Effector memory CD8-positive, alpha-beta T cell (primary cell): Measurements from ENCODE around the gene CORT.
"Not testable (repeated sequence)": the region's sequence is repeated elsewhere in the genome, so short reads cannot be mapped to it uniquely, and the experiment has no call there.

ENCODE experiments used
- ATAC-seq: fragments of 150-1000 bp; cut with Tn5 transposase; replicated peaks from 2 replicates; pipeline ENCODE4 v1.10.0; 2021; ENCODE audit warnings: mild to moderate bottlenecking, moderate library complexity
- DNase-seq, 3 experiments: peaks; one replicate each; pipeline ENCODE4 v3.0.0; 2021
- H3K27ac Mint-ChIP-seq, 2 donors: one replicate each; pipeline ENCODE4 v1.8.0; 2022; ENCODE audit warnings: mild to moderate bottlenecking in 2 of 2, mixed read lengths in 2 of 2, moderate library complexity in 2 of 2
- H3K27me3 Mint-ChIP-seq, 2 donors: one replicate each; pipeline ENCODE4 v1.8.0; 2022; ENCODE audit warnings: mixed read lengths in 2 of 2
- H3K36me3 Mint-ChIP-seq: one replicate; pipeline ENCODE4 v1.8.0; 2022; ENCODE audit warnings: mild to moderate bottlenecking, moderate library complexity, mixed read lengths; ENCODE audit not compliant: insufficient read depth
- H3K4me1 Mint-ChIP-seq, 2 donors: one replicate each; pipeline ENCODE4 v1.8.0; 2022; ENCODE audit warnings: low read depth in 2 of 2, mixed read lengths in 2 of 2
- H3K4me3 Mint-ChIP-seq, 2 donors: one replicate each; pipeline ENCODE4 v1.8.0; 2022; ENCODE audit warnings: mild to moderate bottlenecking in 2 of 2, mixed read lengths in 2 of 2, moderate library complexity in 2 of 2
- H3K9me3 Mint-ChIP-seq, 2 donors: one replicate each; pipeline ENCODE4 v1.8.0; 2022; ENCODE audit warnings: mixed read lengths in 2 of 2

Gene CORT

GRCh38 chr1:10446790-10447422 lies 2.9 kb upstream of the CORT start:
- Mint-ChIP-seq H3K4me3 (no peak overlapping the region), H3K36me3 (peaks cover under 1% of the 10 kb centered on the region), H3K27ac (no peak overlapping the region), H3K4me1 (peaks cover 1 to 6% of the 10 kb centered on the region in 2 donors), H3K9me3 (no peaks in the 10 kb centered on the region), H3K27me3 (peaks cover 0 to 11% of the 10 kb centered on the region in 2 donors)
- no peak for DNase-seq
- ATAC-seq = peak; percentile 41

DNA sequence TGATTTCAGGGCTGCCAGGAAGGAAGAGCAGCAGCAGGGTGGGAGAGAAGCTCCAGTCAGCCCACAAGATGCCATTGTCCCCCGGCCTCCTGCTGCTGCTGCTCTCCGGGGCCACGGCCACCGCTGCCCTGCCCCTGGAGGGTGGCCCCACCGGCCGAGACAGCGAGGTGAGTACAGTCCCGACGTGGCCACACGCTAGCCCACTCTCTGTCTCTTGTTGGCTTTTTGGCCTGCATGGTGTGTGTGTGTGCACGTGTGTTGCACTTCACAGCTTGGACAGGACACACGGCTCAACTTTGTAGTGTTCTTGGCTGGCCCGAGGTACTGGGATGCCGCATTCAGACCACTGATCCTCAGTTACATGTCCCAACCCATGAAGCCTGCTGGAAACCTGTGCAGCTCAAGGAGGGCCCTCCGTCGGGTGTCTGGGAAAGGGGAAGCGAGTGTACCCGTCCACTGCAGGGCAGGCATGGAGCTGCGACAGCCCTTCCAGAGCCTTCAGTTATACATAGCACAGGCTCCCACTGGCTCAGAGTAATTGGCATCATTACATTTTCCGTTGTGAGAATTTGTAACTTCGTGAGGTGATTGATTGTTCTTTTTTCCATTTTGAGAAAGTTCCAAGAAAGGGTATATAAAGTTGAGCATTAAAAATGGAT lies 454 bp downstream of the CORT start:
- no peak overlapping the region for H3K4me3 Mint-ChIP-seq
- H3K36me3 Mint-ChIP-seq = peaks cover 3% of the 10 kb centered on the region
- H3K9me3 Mint-ChIP-seq = no peaks in the 10 kb centered on the region
- ATAC-seq (no peak), DNase-seq (no peak)
- H3K27ac Mint-ChIP-seq = no peak overlapping the region
- peaks cover 0 to 11% of the 10 kb centered on the region in 2 donors for H3K27me3 Mint-ChIP-seq
- peaks cover 1 to 6% of the 10 kb centered on the region in 2 donors for H3K4me1 Mint-ChIP-seq

DNA sequence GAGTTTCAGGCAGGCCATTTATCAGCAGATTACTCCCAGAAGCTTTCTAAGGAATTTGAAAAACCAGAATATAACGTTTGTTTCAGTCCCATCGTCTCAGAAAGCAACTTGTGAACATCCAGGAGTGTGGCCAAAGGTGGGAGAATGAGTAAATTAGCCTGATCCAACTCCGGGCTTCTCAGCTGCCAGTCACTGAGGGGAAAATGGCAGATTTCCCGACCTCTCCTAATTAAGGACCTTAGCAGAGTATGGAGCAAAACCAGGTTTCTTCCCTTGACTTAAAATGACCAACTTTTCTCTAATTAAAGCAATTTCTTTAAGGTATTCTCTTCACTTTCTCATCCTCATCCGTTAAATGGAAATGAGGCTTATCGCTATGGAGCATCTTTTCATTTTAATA lies 1.0 kb downstream of the CORT start:
- Mint-ChIP-seq H3K9me3 (no peaks in the 10 kb centered on the region), H3K27me3 (peaks cover 0 to 11% of the 10 kb centered on the region in 2 donors), H3K27ac (no peak overlapping the region), H3K4me1 (peaks cover 1 to 6% of the 10 kb centered on the region in 2 donors), H3K4me3 (no peak overlapping the region), H3K36me3 (peaks cover 3% of the 10 kb centered on the region)
- DNase-seq (no peak), ATAC-seq (no peak)

- Mint-ChIP-seq H3K4me1 (peaks cover 1 to 6% of the 10 kb centered on the region in 2 donors), H3K4me3 (no peak overlapping the region), H3K9me3 (no peaks in the 10 kb centered on the region), H3K36me3 (peaks cover 3% of the 10 kb centered on the region), H3K27me3 (peaks cover 0 to 11% of the 10 kb centered on the region in 2 donors), H3K27ac (no peak overlapping the region)
- no peak for DNase-seq
- ATAC-seq = no peak
Observed at GRCh38 chr1:10451287-10451686, 1.5 kb downstream of the CORT start.

DNA sequence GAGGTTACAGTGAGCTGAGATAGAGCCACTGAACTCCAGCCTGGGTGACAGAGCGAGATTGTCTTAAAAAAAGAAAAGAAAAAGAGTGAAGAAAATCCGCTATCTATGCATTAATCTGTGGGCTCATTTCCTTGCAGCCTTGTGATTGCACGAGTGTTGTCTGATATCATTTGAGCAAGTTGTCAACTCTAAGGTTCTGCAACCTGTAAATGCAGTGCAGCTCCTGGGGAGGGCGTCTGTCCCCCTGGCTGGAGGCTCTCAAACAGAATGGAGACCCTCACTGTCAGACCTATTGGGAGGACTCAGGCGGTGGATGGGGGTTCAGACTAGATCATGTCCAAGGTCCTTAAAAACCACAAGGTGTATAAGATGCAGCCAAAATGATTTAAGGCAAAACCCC lies 6.2 kb downstream of the CORT start:
- Mint-ChIP-seq H3K4me1 (no peaks in the 10 kb centered on the region), H3K4me3 (no peak overlapping the region), H3K27ac (peak overlapping the region in 1 of 2 donors; percentile 38), H3K36me3 (peaks cover 3% of the 10 kb centered on the region), H3K9me3 (no peaks in the 10 kb centered on the region), H3K27me3 (no peaks in the 10 kb centered on the region)
- ATAC-seq (no peak), DNase-seq (no peak)

DNA sequence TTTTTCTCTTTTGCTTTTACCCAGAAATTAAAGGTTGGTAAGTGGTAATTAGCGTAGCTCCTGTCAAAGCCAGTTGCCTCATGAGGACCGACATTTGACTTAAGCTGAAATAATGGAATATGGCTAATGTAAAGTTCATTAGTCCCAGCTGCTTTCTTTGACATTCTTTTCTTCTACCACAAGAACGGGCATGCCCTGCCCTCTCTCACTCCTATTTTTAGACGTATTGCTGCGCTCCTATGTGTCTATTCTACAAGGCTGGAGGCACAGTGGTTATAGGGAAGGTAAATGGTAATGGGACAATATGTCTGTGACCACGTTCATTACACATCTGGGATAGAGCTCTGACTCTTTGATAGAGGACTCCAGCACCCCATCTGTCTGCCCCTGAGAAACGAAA lies 6.8 kb downstream of the CORT start:
- H3K27ac Mint-ChIP-seq = peak overlapping the region in 1 of 2 donors; percentile 15
- H3K4me1 Mint-ChIP-seq = no peaks in the 10 kb centered on the region

GRCh38 chr1:10457462-10457861 lies 7.6 kb downstream of the CORT start:
- not testable (repeated sequence) for H3K36me3 Mint-ChIP-seq, H3K4me3 Mint-ChIP-seq, H3K9me3 Mint-ChIP-seq, ATAC-seq, H3K4me1 Mint-ChIP-seq, H3K27me3 Mint-ChIP-seq, H3K27ac Mint-ChIP-seq, DNase-seq

More for the DNA sequence above, 6.8 kb downstream of the CORT start:
- ATAC-seq = no peak
- H3K27me3 Mint-ChIP-seq = no peaks in the 10 kb centered on the region
- H3K4me3 Mint-ChIP-seq = no peak overlapping the region
- no peaks in the 10 kb centered on the region for H3K9me3 Mint-ChIP-seq
- H3K36me3 Mint-ChIP-seq = peaks cover 3% of the 10 kb centered on the region
- DNase-seq = no peak

- DNase-seq (no peak), ATAC-seq (no peak)
- Mint-ChIP-seq H3K27me3 (no peaks in the 10 kb centered on the region), H3K36me3 (peaks cover 13% of the 10 kb centered on the region), H3K4me3 (no peak overlapping the region), H3K27ac (no peak overlapping the region), H3K9me3 (no peaks in the 10 kb centered on the region), H3K4me1 (no peaks in the 10 kb centered on the region)
Observed at GRCh38 chr1:10457875-10458274, 8.0 kb downstream of the CORT start.

DNA sequence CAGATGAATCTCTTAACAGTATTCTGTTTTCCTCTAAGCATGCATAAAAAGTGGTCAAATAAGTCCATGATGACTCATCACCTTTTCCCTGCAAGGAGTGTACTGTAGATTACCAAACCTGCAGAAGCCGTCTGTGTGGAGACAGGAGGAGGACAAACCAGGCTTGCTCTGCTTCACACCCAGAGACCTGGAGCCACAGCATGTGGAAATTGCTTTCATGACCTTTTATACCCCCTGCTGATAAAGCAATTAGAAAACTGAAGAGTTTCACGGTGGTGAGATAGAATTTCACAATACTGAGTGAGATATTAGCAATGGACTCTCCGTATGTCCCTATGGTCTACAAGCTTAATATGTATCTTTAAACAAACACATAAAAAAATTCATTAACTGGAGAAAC lies 9.4 kb downstream of the CORT start:
- no peaks in the 10 kb centered on the region for H3K9me3 Mint-ChIP-seq
- no peak for ATAC-seq
- no peak for DNase-seq
- H3K4me1 Mint-ChIP-seq = no peaks in the 10 kb centered on the region
- H3K27ac Mint-ChIP-seq = no peak overlapping the region
- peaks cover 26% of the 10 kb centered on the region for H3K36me3 Mint-ChIP-seq
- H3K27me3 Mint-ChIP-seq = no peaks in the 10 kb centered on the region
- no peak overlapping the region for H3K4me3 Mint-ChIP-seq

DNA sequence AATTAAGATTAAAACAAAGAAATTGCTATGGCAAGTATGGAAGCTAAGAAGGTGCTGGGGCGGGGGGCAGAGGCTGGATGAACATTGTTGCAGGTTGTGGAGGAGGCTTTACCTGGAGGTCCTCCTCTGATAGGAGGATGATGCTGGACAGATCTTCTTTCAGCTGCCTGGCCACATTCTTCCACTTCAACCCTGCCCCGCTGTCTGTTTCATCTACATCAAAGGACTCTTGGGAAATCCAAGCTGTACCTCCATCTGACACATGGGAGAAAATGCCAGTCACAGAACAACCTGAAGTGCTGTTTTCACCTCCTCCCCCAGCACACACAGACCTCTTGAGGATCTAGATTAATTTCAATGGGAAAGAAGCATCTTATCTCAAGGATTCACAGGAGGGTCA lies 17.2 kb downstream of the CORT start:
- no peaks in the 10 kb centered on the region for H3K27me3 Mint-ChIP-seq
- H3K9me3 Mint-ChIP-seq = no peaks in the 10 kb centered on the region
- ATAC-seq = no peak
- H3K27ac Mint-ChIP-seq = no peak overlapping the region
- peaks cover 4 to 11% of the 10 kb centered on the region in 2 donors for H3K4me1 Mint-ChIP-seq
- no peak for DNase-seq
- no peak overlapping the region for H3K4me3 Mint-ChIP-seq
- peaks cover 60% of the 10 kb centered on the region for H3K36me3 Mint-ChIP-seq

DNA sequence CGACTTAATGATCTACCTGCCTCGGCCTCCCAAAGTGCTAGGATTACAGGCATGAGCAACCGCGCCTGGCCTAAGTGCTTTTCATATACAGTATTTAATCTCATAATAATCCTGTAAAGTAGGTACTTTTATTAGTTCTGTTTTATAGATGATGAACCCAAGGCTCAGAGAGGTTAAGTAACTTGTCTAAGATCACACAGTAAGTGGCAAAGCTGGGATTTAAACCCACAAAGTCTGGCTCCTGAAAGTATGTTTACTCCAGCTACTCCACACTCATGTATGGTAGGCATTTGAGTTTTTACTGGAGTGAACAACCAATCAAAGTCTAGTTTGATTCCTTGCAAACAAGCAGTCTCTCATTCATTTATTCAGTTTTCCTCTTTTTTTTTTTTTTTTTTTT lies 20.2 kb downstream of the CORT start:
- Mint-ChIP-seq H3K27ac (no peak overlapping the region), H3K4me1 (peaks cover 12 to 27% of the 10 kb centered on the region in 2 donors), H3K27me3 (no peaks in the 10 kb centered on the region), H3K36me3 (peaks cover 50% of the 10 kb centered on the region), H3K4me3 (no peak overlapping the region), H3K9me3 (no peaks in the 10 kb centered on the region)
- DNase-seq (no peak), ATAC-seq (no peak)

DNA sequence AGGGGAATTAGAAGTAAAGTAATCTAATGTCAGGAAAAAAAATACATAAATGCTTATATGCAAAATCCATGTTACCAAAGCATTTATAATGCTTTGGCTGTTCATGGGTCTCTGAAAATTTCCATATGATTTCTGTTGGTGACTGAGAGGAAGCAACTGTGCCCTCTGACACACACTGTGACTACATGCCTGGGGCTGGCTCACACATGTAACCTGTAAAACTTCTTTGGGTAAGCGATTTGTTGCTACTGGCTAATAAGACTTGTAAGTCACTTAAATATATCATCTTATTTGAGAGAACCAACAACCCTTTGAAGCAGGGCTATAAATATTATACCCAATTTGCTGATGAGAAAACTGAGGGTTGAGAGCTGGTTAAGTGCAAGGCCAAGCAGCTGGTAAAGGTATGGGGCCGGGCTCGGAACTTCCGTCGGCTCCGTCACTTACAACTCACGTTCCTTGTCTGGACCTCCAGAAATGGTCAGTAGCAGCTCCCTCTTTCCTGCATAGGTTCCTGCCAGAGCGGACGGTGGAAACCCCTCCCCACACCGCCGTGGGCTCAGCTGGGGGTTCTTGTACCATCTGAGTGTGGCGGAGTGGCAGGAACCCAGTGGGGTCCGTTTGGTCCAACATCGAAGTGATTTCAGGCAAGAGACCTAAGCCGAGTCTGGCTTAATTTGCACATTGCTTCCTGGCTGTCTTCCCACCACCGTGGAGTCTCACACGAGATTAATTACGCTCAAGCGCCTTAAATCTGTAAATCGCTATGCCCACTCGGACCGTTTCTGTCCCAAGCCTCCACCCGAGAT lies 21.8 kb downstream of the CORT start:
- Mint-ChIP-seq H3K4me3 (peak overlapping the region; percentile 99), H3K27ac (peak overlapping the region; percentile 95), H3K27me3 (no peaks in the 10 kb centered on the region), H3K9me3 (no peaks in the 10 kb centered on the region), H3K4me1 (peaks cover 27 to 43% of the 10 kb centered on the region in 2 donors), H3K36me3 (peaks cover 46% of the 10 kb centered on the region)
- ATAC-seq (peak; percentile 2), DNase-seq (peak in 2 of 3 experiments; percentile 3 to 13)

DNA sequence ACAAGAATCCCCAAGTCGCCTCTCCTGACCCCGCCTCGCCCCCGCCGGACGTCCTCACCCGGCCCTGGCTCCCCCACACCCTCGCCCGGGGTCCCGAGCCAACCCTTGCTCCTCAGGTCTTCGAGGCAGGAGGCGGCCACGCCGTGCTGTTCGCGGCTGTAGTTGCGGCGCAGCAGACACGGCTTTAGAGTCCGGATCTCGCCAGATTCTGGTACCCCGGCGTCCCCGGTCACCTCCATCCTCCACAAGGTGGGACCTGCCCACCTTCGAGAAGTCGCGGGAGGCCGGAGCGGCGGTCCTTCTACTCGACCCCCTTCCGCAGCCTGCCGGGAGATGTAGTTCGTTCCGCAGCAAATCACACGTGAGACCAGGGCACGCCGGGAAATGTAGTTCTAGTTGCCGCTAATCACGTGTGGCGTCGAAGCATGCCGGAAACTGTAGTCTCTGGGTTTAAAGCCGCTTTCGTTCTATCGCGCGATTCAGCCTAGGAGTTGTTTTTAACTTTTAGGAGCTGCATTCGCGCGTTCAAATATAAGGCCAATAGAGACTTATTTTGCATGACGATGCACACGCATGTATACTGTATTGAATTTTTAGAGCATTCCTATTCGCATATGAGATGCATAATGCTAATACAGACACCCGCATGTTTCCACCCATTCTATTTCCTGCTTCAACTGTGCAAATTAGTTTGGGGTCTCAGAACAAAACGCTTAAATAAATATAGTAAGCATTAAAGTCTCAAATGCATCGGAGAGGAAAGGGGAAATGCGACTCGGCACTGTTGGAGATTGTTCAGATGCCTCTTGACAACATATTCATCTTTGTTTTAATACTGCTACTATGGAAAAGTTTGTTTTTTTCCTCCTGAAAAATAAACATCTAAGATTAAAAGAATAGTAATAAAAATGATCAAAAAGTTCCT lies 22.7 kb downstream of the CORT start, which contains the start of gene DFFA:
Gene DFFA, minus strand, starts transcription at position 310 of the 925 bp plus-strand sequence. Its CDS starts 71 bp downstream, at position 239.
- ATAC-seq (peak; percentile 81), DNase-seq (peak; percentile 84 to 89 (median 88))
- no peaks in the 10 kb centered on the region for H3K27me3 Mint-ChIP-seq
- peaks cover 37% of the 10 kb centered on the region for H3K36me3 Mint-ChIP-seq
- H3K27ac Mint-ChIP-seq = peak within 1 kb of the TSS; percentile 95
- H3K4me3 Mint-ChIP-seq = peak within 1 kb of the TSS; percentile 99
- H3K9me3 Mint-ChIP-seq = no peaks in the 10 kb centered on the region
- peaks cover 28 to 44% of the 10 kb centered on the region in 2 donors for H3K4me1 Mint-ChIP-seq
